NCI-H1436 treated with DMSO at 0.1 percent for 48 hours (cell line): ENCODE measurements around the gene DNAH14.
"Not testable (repeated sequence)": the region's sequence is repeated elsewhere in the genome, so short reads cannot be mapped to it uniquely, and the experiment has no call there.

Experiments used
- DNase-seq: peaks from one replicate; lab custom pipeline; 2025; lab: John Stamatoyannopoulos, UW

Gene DNAH14

GRCh38 chr1:224996266-224996665, 66.8 kb downstream of the DNAH14 start:
- no peak for DNase-seq

DNA sequence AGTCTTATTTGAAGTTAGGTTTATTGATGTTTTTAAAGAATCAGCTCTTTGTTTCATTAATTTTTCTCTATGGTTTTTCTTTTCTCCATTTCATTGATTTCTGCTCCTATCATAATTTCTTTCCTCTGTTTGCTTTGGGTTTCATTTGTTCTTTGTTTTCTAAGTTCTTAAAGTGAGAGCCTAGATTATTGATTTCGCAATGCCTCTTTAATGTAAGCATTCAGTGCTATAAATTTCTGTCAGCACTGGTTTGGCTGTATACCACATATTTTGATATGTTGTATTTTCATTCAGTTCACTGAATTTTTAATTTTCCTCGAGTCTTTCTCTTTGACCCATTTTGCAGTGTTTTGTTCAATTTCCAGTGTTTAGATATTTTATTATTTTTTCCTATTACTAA, 68.7 kb downstream of the DNAH14 start:
- no peak for DNase-seq

DNA sequence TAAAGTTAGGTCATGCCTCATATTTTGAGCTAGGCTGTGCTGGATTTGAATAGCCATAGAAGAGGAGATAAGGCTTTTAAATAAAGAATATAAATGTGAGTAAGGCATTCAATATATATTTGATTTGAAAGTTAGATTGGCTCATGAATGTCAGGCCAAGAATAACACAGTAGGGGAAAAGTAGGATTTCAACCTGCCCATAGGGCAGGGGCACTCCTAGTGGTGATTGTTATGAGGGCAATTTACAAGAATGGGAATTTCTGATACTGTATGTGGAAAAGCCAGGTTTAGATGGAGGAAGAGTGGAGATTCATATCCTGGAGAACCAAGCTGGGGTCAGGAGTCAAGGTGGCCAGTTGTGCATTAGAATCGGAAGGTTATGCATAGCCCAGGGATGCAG, 74.9 kb downstream of the DNAH14 start:
- DNase-seq = no peak

DNA sequence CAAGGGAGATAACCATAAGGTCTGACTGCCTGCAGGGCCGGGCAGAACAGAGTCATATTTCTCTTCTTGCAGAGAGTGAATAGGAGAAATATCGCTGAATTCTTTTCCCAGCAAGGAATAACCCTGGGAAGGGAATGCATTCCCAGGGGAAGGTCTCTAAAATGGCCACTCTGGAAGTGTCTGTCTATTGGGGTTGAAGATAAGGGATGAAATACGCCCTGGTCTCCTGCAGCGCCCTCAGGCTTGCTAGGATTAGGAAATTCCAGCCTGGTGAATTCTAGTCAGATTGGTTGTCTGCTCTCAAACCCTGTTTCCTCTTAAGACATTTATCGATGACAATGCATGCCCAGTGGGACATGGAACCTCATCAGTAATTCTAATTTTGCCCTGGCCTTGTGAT, 76.9 kb downstream of the DNAH14 start:
- DNase-seq = not testable (repeated sequence)

GRCh38 chr1:225008050-225008449, 78.6 kb downstream of the DNAH14 start:
- DNase-seq = not testable (repeated sequence)

DNA sequence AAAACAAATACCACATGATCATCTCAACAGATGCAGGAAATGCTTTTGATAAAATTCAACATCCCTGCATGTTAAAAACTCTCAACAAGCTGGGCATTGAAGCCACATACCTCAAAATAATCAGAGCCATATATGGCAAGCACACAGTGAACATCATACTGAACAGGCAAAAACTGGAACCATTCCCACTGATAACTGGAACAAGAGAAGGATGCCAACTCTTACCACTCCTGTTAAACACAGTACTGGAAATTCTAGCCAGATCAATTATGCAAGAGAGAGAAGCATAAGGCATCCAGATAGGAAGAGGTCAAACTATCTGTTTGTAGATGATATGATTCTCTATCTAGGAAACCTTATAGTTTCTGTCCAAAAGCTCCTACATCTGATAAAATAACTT, 91.6 kb downstream of the DNAH14 start:
- no peak for DNase-seq

DNA sequence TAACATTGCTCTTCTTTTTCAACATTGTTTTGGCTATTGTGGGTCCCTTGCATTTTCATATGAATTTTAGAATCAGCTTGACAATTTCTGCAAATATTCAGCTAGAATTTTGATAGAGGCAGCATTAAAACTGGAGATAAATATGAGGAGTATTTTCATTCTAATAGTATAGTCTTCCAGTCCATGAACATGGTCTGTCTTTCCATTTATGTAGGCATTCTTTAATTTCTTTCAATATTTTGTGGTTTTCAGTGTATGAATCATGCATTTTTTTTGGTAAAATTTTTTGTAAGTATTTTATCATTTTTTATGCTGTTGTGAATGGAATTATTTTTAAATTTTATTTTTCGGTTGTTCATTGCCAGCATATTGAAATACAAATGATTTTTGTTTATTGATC, 97.2 kb downstream of the DNAH14 start:
- DNase-seq = no peak

DNA sequence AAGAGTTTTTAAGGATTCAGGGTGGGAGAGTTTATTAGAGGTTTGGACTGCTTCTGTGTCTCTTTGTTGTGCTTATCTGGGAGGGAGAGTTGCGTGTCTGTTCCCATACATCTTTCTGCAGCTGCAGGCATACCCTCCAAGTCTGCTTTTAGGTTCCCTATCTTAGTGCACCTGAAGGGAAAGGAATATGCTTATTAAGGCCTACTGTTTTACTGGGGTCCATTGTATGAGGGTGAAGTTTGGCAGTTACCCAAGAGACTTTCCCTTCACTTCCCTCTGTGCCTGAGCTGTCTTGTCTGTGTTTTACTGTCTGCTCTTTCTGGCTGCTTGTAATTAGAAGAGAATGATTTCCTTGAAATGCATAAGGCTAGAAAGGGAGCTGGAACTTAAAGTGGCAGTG, 107.0 kb downstream of the DNAH14 start:
- not testable (repeated sequence) for DNase-seq

- no peak for DNase-seq
These were observed 112.8 kb downstream of the DNAH14 start for GRCh38 chr1:225042263-225042662.

GRCh38 chr1:225044258-225044657, 114.8 kb downstream of the DNAH14 start:
- no peak for DNase-seq

DNA sequence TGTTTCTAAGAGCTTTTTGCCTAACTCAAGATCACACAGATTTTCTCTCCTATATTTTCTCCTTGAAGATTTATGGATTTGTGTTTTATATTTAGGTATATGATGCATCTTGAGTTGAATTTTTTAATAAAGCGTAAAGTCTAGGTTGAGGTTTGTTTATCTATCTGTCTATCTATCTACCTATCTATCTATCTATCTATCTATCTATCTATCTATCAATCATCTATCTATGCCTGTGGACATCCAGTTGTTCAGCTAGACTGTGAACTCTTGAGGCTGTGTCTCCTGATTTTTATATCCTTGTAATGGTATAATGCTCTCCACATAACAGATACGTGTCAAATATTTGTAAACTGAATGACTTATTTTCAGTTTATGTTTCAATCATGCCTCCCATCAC, 120.1 kb downstream of the DNAH14 start:
- no peak for DNase-seq

DNA sequence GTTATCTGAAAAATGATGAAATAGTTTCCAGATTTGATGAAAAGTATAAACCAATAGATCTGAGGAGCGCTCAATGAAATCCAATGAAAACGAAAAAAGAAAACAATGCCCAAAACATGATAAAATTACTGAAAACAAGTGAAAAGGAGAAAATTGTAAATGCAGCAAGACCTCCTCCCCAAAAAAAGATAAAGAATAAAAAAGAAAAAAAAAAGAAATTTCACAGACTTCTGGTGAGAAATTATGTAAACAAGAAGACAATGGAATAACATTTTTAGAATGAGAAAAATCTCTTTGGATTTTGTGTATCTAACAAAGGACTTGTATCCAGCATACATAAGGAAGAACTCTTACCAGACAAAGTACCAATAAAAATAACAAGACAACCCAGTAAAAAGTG, 134.2 kb downstream of the DNAH14 start:
- DNase-seq = no peak

DNA sequence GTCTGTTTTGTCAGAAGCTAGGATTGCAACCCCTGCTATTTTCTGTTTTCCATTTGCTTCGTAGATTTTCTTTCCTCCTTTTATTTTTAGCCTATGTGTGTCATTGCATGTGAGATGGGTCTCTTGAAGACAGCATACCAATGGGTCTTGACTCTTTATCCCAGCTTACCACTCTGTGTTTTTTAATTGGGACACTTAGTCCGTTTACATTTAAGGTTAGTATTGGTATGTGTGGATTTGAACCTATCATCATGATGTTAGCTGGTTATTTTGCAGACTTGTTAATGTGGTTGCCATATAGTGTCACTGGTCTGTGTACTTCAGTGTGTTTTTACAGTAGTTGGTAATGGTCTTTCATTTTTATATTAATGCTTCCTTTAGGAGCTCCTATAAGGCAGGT, 141.5 kb downstream of the DNAH14 start:
- DNase-seq = no peak

GRCh38 chr1:225097175-225097574, 167.7 kb downstream of the DNAH14 start:
- no peak for DNase-seq

GRCh38 chr1:225111000-225111399, 181.5 kb downstream of the DNAH14 start:
- no peak for DNase-seq

DNA sequence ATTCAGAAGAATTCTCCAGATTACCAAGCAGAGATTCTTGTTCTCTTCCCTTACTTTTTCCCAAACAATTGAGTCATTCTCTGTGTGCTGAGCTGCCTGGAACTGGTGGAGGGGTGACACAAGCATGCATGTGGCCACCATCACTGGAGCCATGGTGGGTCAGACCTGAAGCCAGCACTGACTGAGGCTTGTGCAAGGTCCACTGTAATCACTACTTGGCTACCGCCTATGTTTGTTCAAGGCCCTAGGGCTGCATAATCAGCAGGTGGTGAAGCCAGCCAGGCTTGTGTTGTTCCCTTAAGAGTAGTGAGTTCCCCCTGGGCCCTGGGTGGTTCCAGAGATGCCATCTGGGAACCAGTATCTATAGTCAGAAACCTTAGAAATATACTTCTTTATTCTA, 183.8 kb downstream of the DNAH14 start:
- DNase-seq = no peak

GRCh38 chr1:225114354-225114990, 185.0 kb downstream of the DNAH14 start:
- DNase-seq = no peak

DNA sequence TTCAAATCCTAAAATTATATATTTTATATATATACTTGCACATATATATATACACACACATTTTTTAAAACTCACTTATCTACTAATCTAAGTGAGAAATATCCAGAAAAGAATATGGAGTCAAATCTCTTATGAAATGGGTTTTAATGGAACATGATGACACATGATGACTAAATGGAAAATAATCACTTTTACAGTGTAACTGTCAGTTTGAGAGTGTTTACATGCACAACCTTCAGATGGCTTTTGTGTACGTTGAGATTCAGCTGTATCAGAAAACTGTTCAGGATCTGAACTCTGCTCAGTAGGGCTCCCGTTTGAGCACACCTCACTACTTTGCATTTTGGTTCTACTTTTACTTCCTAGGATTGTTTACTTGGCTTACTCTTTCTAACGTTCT, 189.8 kb downstream of the DNAH14 start:
- DNase-seq = no peak

GRCh38 chr1:225121095-225121494, 191.6 kb downstream of the DNAH14 start:
- DNase-seq = no peak

- DNase-seq = no peak
These were observed 202.4 kb downstream of the DNAH14 start for GRCh38 chr1:225131869-225132268.

DNA sequence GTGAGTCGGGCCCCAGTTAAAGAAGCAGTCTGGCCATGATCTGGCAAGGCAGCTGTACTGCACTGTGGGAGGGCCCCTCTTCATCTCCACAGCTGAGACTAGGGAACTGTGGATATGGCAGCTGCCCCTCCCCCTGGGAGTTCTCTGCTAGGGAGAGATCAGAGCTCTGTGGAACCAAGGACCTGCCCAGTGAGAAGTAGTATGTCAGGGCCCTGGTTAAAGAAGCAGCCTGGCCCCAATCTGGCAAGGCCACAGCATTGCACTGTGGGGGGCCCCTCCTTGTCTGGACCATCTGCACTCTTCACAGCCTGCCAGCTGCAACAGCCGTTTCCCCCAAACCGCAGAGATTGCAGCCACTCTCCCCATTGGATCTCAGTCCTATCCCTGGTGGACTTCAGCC, 208.5 kb downstream of the DNAH14 start:
- no peak for DNase-seq

DNA sequence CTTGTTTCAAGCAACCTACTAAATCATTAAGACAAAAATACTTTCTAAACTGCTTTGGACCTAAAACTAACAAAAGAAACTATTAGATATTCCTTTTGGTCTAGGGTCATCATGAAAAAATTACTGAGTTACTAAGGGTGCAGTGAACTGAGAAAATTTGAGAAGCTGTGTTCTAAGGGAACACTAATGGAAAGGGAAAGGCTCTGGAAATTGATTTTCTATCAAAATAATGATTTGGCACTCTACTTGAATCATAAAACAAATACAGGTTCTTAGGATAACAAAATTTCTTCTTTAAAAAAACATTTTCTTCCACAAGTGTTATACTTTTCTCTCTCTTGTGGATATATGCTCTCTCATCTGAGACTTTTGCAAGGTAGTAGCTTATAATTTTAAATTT, 213.5 kb downstream of the DNAH14 start:
- no peak for DNase-seq

- no peak for DNase-seq
These were observed 217.0 kb downstream of the DNAH14 start for GRCh38 chr1:225146478-225146877.

- DNase-seq = not testable (repeated sequence)
These were observed 218.3 kb downstream of the DNAH14 start for GRCh38 chr1:225147791-225148190.

DNA sequence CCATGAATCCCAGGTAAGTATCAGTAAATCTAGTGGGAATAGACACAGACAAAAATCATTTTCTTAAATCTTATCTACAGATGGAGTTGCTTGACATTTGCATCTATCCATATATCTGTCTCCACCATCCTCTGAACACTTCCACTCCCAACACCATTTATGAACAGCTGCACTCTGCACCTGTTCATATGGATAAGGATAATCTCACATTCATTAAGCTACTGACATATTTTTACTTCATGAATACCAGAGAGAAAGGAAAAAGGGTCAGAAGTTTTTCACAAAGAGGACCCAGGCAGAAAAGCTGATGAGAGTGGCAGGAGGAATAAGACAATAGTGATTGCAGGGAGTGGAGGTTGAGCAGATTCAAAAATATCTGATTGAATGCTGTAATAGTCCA, 222.6 kb downstream of the DNAH14 start:
- no peak for DNase-seq
